Measurements from ENCODE around the gene FGGY.
"Not testable (repeated sequence)": the region's sequence is repeated elsewhere in the genome, so short reads cannot be mapped to it uniquely, and the experiment has no call there.

Gene FGGY

DNA sequence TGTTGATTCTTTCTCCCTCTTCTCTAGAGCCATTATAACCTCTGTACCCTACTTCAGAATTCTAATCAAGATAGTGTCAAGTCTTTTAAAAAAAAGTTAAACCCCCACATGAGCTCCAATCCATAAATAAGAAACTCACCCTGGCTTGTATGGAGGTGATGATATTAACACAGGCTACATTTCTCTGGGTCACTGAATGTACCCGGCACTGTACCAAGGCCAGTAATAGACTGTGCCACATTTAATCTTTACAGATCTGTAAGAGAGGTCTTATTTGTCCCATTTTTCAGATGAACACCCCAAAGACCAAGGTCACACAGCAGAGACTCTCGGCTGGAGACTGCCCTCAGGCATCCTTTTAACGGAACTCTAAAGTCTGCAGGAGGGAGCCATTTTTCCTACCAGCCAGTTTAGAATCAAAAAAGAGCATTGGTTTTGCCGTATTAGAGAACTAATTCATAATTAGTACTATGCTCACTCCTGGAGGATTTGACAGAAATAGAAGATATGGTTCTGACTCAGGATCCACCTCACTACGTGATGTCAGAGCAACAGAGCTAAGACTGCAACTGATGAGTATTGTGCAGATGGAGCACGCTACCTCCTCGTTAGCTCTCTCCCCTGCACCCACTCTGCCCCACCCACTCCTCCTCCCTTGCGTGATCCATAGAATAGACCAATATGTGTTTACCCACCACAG, 300.7 kb downstream of the FGGY start:
- DNase-seq: no peak

DNA sequence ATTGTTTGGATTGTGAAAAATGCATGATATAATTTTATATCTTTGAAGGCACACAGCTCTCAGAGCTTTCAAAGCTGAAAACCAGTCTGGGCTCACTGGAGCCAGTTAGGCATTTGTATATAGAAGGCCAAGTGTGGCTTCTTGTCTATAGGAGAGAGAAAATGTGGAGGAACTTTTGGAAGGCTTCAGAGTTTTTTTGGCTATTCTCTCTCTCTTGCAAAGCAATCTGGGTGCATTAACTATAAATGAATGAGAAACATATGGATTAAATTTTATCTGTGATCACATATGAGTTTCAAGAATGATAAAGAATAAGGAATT, 301.2 kb downstream of the FGGY start:
- DNase-seq: no peak

DNA sequence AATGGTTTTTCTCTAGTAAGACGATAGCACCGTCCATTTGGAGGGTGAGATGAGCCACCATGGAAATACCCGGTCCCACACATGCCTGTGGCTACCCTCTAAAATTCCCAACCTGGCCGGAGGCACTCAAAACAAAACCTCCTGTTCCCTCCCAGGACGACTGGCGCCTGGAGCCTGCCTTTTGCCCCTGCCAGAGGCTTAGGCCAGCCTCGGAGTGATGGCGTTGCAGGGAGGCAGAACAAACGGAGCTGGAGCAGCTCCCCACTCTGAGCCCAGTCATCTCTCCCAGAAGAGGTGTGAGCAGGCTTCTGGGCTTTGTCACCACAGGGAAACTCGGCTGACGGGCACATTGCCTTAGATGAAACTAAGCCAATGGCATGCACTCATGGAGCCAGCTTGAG, 304.1 kb downstream of the FGGY start:
- no peak for DNase-seq

DNA sequence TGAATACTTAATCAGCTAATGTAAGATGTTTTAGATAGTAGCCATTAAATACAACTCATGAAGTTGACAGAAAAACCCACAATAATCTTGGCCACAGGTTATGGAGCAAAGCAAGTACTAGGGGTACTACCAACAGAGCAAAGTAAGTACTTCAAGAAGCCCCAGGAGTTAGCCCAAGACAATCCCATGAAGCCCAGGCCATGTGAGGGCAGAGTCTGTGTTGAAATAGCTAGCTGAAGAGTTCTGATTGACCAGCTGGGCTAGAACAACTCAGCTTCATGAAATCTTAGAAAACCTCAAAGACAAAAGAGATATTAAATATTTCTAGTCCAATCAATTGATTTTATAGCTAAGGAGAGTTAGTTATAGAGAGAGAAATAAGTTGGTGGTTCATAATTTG, 304.9 kb downstream of the FGGY start:
- DNase-seq: no peak

DNA sequence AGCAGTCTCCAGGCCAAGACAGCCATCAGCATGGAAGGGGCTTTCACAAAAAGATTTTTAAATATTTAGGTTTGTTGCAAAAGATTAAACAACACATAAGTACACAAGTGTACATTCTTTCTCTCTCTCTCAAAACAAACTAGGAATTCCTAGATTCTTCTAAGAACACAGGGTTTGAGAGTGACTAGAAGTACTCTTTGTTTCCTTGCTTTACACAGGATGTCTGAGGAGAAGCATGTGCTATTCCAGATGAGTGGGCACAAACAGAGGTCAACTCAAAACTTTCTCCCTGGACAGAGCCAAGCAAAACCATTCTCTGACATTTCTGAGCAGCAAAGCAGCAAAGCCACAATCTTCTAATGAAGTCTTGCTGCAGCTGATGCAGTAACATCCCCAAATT, 307.3 kb downstream of the FGGY start:
- DNase-seq: no peak

DNA sequence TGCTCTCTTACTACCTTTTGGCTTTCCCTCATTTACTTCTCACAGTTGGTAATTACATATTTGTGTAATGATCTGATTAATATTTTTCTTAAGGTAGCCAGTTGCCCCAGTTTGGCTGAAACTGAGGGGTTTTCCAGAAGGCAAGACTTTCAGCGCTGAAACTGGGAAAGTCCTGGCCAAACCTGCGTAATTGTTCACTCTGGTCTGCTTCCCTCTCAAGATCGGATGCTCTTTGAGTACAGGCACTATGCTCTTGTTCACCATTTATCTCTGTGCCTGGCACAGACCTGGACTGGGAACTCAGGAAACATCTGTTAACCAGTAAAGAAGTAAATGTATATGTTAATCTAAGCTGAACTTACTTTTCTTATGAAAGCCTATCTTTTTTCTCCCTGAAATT, 308.3 kb downstream of the FGGY start:
- no peak for DNase-seq

DNA sequence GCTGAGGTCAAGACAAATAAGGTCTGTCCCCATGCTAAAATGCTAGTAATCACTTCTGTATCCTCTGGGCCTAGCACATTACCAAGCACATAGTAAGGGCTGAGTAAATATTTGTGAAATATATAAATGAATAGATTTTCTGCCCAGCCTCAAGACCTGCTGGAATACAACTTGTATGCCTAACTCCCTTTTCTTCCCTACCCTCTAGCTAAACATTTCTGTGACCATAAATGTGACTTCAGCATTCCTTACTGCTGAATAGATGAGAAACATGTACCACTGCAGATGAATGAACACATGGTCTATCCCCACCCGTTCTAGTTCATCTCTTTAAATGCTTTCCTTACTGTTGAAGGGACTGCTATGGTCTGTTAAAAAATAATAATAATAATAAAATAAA, 308.9 kb downstream of the FGGY start:
- DNase-seq: no peak

DNA sequence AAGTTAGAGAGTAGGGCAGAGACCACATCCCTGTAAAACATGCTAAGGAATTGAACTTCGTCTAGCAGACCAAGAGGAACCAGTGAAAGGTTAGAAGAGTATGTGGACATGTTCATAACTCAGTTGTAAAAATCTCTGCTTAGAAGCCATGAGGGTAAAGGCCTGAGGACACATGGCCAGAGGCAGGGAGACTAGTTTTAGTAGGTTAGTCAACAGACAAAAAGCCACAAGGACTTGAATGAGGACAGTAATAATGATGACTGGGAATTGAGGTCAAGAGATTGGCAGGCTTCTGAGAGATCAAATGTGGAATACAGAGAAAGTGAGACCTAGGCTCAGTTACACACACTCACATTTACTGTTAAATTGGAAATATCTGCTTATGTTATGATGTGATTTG, 312.4 kb downstream of the FGGY start:
- DNase-seq: no peak

DNA sequence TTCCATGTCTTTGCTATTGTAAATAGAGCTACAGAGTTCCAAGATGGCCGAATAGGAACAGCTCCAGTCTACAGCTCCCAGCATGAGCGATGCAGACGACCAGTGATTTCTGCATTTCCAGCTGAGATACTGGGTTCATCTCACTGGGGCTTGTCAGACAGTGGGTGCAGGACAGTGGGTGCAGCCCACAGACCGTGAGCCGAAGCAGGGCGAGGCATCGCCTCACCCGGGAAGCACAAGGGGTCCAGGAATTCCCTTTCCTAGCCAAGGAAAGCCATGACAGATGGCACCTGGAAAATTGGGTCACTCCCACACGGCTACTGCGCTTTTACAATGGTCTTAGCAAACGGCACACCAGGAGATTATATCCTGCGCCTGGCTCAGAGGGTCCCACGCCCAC, 313.6 kb downstream of the FGGY start:
- DNase-seq: not testable (repeated sequence)

DNA sequence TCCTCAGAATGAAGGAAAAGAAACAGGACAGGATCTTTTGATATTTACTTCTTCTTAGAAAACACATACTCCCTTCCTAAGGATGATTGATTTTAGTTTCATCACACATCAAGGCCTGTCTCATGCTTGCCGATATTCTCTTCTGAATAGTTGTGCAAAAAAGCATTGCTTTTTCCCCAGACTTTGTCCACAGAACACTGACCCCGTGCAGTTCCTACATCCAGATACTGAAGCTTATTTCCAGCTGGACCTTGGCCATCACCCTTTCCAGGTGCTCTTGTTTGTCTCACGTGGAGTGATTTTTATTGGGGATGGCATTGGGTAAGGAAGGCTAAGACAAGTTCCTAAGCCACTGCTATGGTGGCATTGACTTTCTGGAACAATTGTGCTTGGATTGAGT, 320.5 kb downstream of the FGGY start:
- no peak for DNase-seq

DNA sequence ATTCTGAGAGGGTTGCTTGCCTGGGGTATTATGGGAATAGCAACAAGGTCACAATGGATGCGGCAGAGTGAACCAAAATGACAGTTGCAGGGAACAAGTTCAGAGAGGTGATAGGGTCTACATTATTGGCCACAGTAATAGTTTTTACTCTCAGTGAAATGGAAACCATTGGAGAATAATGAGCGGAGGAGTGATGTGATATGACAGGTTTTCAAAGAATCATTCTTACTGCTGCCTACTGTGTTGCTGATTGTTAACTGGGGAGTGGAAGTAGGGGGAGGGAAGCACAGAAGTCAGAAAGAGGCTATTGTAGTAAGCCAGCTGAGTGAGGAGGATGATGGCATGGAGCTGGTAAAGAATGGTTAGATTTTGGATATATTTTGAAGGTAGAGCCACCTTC, 322.7 kb downstream of the FGGY start:
- no peak for DNase-seq

DNA sequence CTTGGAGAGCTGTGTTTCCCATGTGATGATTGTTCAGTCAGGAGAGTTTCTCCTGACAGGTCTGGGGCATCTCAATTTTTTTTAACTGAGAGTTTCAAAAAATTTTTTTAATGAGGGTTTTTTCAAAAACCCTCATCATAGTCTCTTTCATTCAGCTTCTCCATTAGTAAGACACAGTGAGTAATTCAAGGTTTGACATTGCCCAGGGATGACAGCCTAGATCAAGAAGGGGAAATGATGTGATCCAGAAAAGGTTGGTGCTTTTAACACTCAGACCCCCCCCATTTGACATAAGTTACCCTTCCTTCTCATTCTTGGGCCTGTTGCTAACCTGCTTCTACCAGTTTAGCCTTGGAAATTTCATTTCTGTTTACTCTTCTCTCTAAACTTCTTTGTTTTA, 328.5 kb downstream of the FGGY start:
- DNase-seq: no peak

DNA sequence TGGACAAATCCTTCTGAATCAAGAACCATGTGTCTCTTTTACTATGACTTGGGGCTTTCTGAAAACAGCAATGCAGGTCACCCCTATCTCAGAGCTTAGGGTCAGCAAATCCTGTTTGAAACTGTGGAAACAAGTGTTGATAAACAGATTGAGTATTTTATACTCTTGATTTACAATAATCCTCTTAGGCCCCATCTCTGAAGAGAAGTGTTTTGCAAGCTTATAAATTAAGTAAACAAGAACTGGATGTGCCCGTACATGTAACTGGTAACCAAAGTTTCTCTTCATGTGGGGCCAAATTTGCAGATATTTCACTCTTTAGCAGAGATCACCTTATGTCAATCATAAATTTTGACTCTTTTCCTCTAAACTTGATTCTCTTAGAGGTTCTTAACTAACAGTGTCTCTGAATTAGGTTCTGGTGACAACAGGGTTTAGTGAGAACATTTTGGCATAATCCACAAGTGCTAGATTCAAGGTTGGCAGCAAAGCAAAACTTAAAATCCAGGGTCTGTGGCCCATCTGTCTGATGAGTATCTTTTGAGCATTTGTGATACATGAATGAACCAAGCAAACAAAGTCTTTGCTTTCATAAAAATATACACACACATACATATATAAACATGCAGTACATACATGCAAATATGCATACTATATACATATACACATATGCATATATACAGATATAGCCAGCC, 334.8 kb downstream of the FGGY start:
- DNase-seq: no peak

DNA sequence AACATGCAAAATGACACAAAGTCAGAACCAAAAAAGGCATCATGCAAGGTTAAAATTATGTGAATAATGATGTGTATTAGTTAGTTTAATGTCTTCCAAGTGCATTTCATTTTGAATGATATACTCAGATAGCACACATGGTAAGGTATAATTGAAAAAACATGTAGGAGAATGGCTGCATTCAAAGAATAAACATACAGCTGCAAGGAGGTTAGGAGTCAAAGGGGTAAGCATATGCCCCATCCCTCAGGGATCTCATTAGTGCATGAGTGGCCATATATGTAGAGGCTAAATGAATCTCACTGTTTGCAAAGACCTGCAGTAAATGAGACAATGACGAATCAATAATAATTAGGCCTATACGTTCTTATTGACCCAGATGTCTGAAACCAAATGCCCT, 338.2 kb downstream of the FGGY start:
- no peak for DNase-seq

DNA sequence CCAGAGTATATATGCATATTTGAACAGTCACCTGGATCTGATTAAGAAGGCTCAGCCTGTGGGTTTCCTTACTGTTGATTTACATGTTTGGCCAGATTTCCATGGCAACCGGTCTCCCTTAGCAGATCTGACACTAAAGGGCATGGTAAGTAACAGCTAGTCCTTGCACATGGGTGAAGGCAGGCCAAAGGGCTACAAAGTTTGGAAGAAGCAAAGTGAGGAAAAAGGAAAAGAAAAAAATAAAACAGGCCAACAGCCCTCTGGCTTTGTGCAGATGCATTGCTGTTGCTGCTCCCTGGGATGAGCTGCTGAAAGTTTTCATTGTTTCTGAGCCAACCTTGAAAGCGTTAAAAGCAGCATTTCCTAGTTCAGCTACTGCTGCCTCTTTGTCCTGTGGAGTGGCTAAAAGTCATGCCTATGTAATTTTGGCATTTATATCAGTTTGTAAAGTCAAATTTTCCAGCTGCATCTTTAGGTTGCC, 341.4 kb downstream of the FGGY start:
- DNase-seq: no peak

DNA sequence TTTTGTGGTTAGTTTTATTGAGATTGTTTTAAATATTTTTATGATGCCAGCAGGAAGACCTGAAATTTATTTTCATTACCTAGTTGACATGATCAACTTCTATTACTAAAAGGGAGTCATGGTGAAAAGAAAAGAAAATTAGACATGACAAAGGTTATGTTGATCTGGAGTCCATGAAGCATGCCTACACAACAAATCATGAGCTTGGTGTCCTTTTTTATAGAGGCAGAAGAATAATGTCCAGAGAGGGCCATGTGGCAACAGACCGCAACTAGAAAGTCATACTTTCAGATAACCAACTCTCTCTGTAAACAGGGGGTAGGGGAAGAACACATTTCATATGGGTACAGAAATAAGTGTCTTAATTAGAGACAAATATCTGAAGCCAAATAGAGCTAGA, 342.4 kb downstream of the FGGY start:
- DNase-seq: no peak

DNA sequence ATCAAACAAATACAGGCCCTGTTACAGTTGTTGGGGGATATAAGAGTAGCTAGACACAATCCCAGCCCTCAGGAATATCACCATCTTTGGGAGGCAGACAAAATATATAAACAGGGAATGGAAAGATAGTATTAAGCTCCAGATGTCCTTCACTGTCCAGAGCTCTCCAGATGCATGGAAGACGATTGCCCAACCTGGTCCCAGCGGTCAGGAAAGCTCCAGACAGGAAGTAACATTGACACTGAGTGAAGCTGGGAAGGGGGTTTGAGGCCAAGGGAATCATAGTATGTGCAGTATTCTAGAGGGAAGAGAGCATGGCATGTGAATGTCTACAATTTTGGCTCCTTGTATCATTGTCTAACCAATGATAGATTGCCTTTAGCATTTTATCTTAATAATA, 344.0 kb downstream of the FGGY start:
- no peak for DNase-seq

DNA sequence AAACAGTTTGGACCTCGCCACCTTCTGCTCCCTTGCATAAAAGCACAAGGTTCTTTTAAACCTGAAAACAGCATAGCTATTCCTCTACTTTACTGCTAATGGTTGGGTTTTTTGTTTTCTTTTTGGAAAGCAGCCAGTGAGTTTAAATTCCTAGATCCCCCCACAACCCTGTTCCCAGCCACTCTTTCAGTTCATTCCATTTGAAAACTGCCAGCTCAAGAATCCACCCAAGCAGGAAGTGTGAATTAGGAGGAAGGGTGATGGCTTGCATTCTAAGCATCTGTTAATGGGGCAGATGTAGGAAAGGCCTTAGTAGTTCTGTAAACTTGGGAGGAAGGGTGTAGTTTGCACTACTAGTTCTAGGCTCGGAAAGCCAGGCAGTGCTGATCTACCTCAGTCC, 344.9 kb downstream of the FGGY start:
- DNase-seq: no peak

DNA sequence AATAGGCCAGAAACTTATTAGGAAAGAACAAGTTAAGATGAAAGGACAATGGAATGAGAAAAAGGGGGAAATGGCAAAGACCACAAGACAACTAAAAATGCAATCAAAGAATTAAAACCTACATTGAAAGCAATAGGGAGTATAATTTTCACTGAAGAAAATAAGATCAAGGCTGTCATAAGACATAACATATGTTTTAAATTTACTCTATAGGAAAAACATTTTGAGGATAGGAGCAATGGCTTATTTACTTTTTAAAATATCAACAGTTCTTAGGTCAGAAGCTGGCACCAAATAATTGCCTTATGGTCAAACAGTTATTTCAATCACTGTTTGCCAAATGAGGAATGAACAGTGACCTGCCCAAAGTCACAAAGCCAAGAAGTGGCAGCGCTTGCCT, 346.6 kb downstream of the FGGY start:
- DNase-seq: no peak

DNA sequence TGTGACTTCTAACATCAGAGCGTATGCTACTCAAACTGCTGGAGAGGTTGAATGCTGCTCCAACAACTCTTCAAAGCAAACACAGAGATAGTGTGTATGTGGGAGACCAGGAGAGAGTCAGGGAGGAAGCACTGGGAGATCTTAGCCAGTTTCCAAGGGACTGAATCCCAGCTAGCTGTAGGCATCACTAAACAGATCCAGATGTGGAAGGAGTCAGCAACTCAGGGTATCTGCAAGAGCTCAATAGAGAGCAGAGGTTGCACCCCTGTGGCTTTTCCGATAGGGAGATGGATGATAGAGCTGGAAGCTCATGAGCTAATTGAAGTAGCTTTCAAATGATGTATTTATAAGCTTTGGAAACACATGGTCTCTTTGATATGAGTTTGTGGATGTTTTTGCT, 349.0 kb downstream of the FGGY start:
- no peak for DNase-seq

DNA sequence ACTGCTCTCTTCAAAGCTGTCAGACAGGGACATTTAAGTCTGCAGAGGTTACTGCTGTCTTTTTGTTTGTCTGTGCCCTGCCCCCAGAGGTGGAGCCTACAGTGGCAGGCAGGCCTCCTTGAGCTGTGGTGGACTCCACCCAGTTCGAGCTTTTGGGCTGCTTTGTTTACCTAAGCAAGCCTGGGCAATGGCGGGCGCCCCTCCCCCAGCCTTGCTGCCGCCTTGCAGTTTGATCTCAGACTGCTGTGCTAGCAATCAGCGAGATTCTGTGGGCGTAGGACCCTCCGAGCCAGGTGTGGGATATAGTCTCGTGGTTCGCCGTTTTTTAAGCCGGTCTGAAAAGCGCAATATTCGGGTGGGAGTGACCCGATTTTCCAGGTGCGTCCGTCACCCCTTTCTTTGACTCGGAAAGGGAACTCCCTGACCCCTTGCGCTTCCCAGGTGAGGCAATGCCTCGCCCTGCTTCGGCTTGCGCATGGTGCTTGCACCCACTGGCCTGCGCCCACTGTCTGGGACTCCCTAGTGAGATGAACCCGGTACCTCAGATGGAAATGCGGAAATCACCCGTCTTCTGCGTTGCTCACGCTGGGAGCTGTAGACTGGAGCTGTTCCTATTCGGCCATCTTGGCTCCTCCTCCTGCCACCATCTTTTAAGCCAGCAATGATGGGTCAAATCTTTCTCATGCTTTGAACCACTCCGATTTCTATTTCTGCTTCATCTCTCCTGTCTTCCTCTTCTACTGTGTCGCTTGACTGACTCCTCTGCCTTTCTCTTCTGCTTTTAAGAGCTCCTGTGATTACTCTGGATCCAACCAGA, 356.5 kb downstream of the FGGY start:
- DNase-seq: not testable (repeated sequence)

DNA sequence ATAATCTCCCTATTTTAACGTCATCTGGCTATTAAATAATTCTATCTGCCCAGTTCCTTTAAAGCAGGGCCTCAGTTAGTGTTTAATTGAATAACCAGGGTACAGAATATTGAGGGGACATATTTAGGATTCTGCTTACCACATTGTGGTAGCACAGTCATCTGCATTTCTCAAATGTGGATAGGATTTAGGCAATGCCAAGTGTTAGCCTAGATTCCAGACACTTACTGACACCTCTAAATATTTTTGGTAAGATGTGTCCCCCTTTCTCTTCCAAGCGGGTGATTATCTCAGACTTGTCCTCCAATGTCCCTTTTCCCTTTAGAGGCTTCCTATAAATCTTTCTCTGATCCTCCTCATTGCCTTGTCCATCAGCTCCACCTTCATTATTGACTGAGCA, 357.1 kb downstream of the FGGY start:
- no peak for DNase-seq

DNA sequence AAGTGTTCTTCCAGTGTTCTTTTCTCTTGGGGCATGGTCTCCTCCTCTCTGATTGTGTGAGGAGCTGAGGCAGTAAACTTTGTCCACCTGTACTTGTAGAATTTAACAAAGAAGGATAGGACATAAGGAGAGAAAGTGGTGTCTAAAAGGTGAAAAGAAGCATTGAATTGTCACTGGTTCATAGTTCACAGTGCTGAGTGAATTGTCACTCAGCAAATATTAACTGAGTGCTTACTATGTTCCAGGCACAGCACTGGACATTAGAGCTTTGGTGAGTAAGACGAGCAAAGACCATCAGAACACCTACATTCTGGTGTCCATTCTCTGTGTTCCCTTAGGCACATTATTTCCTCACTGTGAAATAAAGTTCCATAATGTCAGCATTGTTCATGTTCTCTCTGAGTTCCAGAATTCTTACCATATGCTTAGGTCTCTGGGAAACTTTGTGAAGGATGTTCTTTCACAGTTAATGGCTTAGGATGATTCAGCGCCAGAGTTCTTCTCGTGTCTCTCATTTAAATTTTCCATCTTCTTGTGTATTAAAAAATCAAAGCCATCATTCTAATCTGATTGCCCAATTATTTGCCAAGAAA, 361.1 kb downstream of the FGGY start:
- no peak for DNase-seq

DNA sequence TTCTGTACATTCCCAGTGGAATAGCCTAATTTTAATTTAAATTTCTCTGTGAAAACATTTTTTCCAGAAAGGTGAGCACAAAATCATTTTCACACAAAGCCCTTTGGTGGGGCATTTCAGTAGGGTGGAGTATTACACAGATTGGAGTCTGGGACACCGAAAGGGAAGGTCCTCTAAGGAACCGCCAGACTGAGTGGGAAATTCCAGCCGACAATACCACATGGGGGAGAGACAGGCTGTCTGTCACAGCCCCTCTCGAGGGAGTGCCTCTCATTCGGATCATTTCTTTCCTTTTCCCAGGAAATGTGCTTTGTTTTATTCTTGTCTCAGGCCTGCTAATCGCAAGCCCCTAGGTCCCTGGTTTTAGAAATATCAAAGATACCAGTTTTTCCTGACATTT, 367.3 kb downstream of the FGGY start:
- no peak for DNase-seq

Data from NCI-H2029 (cell line).